ENCODE measurements around the gene CPHXL2. TPM values are rescaled to one million over a fixed set of nuclear protein-coding genes. Genes with fewer than 3 reads are reported as not detected.

The CPHXL2 gene
- total RNA-seq, 1 donor from 2014 or later, result not detected

Other genes starting within 250 kb of the CPHXL2 start
- 33.7 and 38.9 TPM in 2 replicates for gene CFDP1, start 243.5 kb downstream of the CPHXL2 start, total RNA-seq
- gene TMEM170A, start 212.3 kb downstream of the CPHXL2 start, total RNA-seq, result 39.1 and 46.0 TPM in 2 replicates
- not detected in 2 replicates for gene CHST6, start 181.6 kb downstream of the CPHXL2 start, total RNA-seq
- gene CHST5, start 140.9 kb downstream of the CPHXL2 start, total RNA-seq, result 0.09 TPM in 1 of 2 replicates, not detected in the other
- gene TMEM231, start 120.8 kb downstream of the CPHXL2 start, total RNA-seq, result 4.0 and 4.4 TPM in 2 replicates
- 69.9 and 70.4 TPM in 2 replicates for gene GABARAPL2, start 110.6 kb downstream of the CPHXL2 start, total RNA-seq
- gene ADAT1, start 53.7 kb downstream of the CPHXL2 start, total RNA-seq, result 58.6 and 64.4 TPM in 2 replicates
- 285 and 296 TPM in 2 replicates for gene KARS1, start 29.3 kb downstream of the CPHXL2 start, total RNA-seq
- gene TERF2IP, start 29.2 kb downstream of the CPHXL2 start, total RNA-seq, result 86.8 and 89.1 TPM in 2 replicates
- gene DUXB, start 24.5 kb upstream of the CPHXL2 start, total RNA-seq, result not detected in 2 replicates
- not detected in 2 replicates for gene CPHXL, start 49.5 kb upstream of the CPHXL2 start, total RNA-seq